Thoracic aorta (tissue), 2 donors: ENCODE measurements around the gene STXBP6. TPM values are rescaled to one million over a fixed set of nuclear protein-coding genes. Genes with fewer than 3 reads are reported as not detected.

Experiments
- ATAC-seq: fragments of 150-250 bp; one replicate; pipeline ENCODE4 v1.8.0; 2017; ENCODE audit warnings: low read depth; ENCODE audit not compliant: insufficient number of reproducible peaks, low FRiP score
- DNase-seq: peaks from one replicate; pipeline ENCODE4 v3.0.0-alpha.2; 2020; ENCODE audit warnings: low spot score
- H3K27ac ChIP-seq, 2 donors: fragments of 200-600 bp; sonication (generic); 1 replicate in 1 of 2; 2 replicates in 1 of 2; pipeline ENCODE4 v1.5.1; 2016; ENCODE audit warnings: mild to moderate bottlenecking in 2 of 2, moderate library complexity in 2 of 2
- H3K27me3 ChIP-seq: fragments of 200-600 bp; sonication (generic); replicated peaks from 2 replicates; pipeline ENCODE4 v1.6.0; 2016; ENCODE audit warnings: mild to moderate bottlenecking; ENCODE audit not compliant: insufficient read depth
- H3K36me3 ChIP-seq: fragments of 200-600 bp; sonication (generic); one replicate; pipeline ENCODE4 v1.5.1; 2016
- H3K4me1 ChIP-seq, 2 donors: fragments of 200-600 bp; sonication (generic); 1 replicate in 1 of 2; 2 replicates in 1 of 2; pipeline versions ENCODE4 v1.5.1 to v1.6.0; 2016; ENCODE audit warnings: low read depth in 2 of 2, mild to moderate bottlenecking in 1 of 2; ENCODE audit not compliant: control insufficient read depth in 1 of 2
- H3K4me3 ChIP-seq: fragments of 200-600 bp; sonication (generic); 2 replicates; pipeline ENCODE4 v1.5.1; 2016; ENCODE audit warnings: mild to moderate bottlenecking
- H3K9me3 ChIP-seq: fragments of 200-600 bp; sonication (generic); 2 replicates; pipeline ENCODE4 v1.5.1; 2016
- total RNA-seq, 2 donors: library from RNA; depleted of rRNA; stranded (reverse); fragments of >200 nt; gene quantifications; one replicate each; pipeline versions ENCODE4 v1.1.0 to v1.2.3, GENCODE V29; 2016
- TF ChIP-seq, protein P1 (sequence below): fragments of 200-600 bp; sonication (generic); IDR thresholded peaks from one replicate; pipeline ENCODE4 v1.5.1; 2019; ENCODE audit warnings: antibody characterized with exemption

Gene STXBP6
- total RNA-seq, 2 donors from 2014 or later: 3.1 to 4.4 TPM

DNA sequence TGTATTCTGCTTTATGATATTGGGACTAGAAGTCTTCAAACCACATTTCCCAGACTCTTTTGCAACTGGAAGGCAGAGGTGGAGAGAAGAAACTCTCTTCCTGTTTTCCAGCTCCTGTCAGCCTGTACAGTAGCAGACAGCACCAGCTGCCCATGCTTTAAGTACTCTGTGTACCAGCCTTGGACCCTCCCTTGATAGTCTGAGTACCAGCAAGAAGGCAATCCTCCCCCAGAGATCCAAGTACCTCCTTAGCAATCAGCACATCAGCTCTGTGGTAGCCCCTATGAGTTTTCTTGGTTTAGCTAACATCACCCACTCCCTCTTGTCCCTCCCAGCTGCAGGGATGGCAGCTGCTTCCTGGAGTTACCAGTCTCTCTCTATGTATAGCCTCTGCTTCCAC is 56.3 kb downstream of the STXBP6 start:
- Histone ChIP-seq H3K27me3 (no peaks in the 10 kb centered on the region), H3K27ac (no peak overlapping the region), H3K36me3 (no peaks in the 10 kb centered on the region), H3K4me3 (no peak overlapping the region), H3K9me3 (no peaks in the 10 kb centered on the region), H3K4me1 (no peaks in the 10 kb centered on the region)
- ATAC-seq (no peak), DNase-seq (no peak)
- TF ChIP-seq, protein P1, sequence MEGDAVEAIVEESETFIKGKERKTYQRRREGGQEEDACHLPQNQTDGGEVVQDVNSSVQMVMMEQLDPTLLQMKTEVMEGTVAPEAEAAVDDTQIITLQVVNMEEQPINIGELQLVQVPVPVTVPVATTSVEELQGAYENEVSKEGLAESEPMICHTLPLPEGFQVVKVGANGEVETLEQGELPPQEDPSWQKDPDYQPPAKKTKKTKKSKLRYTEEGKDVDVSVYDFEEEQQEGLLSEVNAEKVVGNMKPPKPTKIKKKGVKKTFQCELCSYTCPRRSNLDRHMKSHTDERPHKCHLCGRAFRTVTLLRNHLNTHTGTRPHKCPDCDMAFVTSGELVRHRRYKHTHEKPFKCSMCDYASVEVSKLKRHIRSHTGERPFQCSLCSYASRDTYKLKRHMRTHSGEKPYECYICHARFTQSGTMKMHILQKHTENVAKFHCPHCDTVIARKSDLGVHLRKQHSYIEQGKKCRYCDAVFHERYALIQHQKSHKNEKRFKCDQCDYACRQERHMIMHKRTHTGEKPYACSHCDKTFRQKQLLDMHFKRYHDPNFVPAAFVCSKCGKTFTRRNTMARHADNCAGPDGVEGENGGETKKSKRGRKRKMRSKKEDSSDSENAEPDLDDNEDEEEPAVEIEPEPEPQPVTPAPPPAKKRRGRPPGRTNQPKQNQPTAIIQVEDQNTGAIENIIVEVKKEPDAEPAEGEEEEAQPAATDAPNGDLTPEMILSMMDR: no peak

DNA sequence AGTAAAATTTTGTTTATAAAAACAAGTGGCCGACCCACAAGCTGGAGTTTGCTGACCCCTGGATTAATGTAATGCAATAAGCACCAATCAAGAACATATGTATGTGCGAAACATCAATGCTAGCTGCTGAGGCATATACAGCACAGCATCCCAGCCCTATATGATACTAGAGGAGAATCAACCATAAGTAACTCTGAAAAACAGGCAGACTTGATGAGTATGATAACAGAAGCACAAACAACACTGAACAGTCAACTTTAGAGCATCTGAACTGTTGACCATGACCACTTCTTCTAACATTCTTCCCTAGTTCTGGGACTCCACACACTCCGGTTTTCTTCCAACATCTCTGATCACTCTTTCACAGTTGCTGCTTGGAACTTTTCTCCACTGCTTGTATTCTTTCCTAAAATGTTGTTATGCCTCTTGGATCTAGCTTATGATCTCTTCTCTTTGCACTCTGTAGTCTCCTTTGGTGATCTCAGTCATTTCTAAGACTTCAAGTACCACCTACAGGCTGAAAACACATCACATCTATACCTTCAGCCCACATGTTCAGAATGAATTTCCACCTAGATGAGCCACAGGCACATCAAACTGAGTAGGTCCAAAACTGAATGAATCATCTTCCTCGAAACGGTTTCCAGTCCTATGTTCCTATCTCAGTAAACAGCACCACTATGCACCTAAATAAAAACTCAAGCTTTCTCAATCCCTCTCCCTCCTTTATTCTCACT is 57.2 kb downstream of the STXBP6 start:
- Histone ChIP-seq H3K27me3 (no peaks in the 10 kb centered on the region), H3K36me3 (no peaks in the 10 kb centered on the region), H3K9me3 (no peaks in the 10 kb centered on the region), H3K4me1 (no peaks in the 10 kb centered on the region), H3K4me3 (no peak overlapping the region), H3K27ac (no peak overlapping the region)
- TF ChIP-seq, protein P1: no peak
- DNase-seq (no peak), ATAC-seq (no peak)

DNA sequence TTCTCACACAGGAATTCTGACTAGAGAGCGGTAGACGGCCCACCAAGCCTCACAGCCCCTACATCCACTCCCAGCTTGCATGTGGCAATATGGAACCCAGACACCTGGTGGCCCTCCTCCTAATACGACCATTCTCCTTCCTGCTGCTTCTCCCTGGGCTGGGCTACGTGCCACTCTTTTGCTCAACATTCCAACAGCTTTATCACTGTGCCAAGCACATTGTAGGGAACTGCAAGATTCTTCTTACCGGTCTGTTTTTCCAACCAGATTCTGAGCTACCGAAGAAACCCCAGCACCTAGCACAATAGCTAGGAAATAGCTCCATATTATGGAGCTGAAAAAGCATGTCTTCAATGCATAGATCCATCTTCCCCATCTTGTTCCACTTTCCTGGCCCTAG is 58.1 kb downstream of the STXBP6 start:
- Histone ChIP-seq H3K36me3 (no peaks in the 10 kb centered on the region), H3K4me1 (no peaks in the 10 kb centered on the region), H3K27ac (no peak overlapping the region), H3K4me3 (no peak overlapping the region), H3K9me3 (no peaks in the 10 kb centered on the region), H3K27me3 (no peaks in the 10 kb centered on the region)
- TF ChIP-seq, protein P1: no peak
- ATAC-seq (no peak), DNase-seq (no peak)

DNA sequence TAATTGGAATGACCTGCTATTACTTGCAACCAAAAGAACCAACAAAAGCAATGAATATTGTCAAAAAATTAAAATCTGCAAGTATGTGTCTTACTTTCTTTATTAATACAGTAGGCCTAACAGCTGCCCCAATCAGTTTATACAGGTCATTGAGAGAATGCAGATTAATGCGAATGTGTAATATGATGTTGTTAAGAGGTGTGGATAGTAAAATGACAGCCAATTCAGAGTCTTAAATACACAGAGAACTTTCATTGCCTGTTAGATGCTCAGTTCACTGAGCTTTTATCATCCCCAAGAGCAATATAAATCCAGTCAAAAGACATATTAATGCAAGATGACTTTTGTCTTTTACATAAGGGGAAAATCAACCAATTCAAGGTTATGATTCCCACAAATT is 58.7 kb downstream of the STXBP6 start:
- Histone ChIP-seq H3K4me3 (no peak overlapping the region), H3K4me1 (no peaks in the 10 kb centered on the region), H3K9me3 (no peaks in the 10 kb centered on the region), H3K27me3 (no peaks in the 10 kb centered on the region), H3K36me3 (no peaks in the 10 kb centered on the region), H3K27ac (no peak overlapping the region)
- TF ChIP-seq, protein P1: no peak
- no peak for ATAC-seq
- DNase-seq: no peak

DNA sequence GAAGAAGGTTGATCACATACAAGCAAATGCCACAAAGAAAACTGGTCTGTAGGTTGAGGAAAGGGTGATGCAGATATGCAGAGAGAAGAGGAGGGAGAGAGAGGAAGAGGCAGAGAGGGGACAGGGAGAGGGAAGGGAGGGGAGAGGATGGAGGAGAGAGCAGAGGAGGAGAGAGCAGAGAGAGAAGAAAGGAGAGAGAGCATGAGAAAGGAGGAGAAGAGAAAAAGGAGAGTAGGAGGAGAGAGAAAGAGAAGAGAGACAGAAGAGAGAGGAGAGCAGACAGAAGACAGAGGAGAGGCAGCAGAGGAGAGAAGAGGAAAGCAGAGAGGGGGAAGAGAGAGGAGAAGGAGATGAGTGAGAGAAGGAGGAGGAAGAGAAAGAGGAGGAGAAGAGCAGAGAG is 59.2 kb downstream of the STXBP6 start:
- ATAC-seq (no peak), DNase-seq (no peak)
- Histone ChIP-seq H3K4me3 (no peak overlapping the region), H3K9me3 (no peaks in the 10 kb centered on the region), H3K27me3 (no peaks in the 10 kb centered on the region), H3K4me1 (no peaks in the 10 kb centered on the region), H3K27ac (no peak overlapping the region), H3K36me3 (no peaks in the 10 kb centered on the region)
- TF ChIP-seq, protein P1: no peak
